Stimulated activated CD8-positive, alpha-beta memory T cell treated with anti-CD3 and anti-CD28 coated beads, Interleukin-15, amount 100 ng/mL, for 4 hours (primary cell): ENCODE data around the gene CNTNAP2.
"Not testable (repeated sequence)": the region's sequence is repeated elsewhere in the genome, so short reads cannot be mapped to it uniquely, and the experiment has no call there.

Source experiments
- DNase-seq, 2 donors: peaks; one replicate each; pipeline ENCODE4 v3.0.0-alpha.2; 2020; ENCODE audit warnings: low read depth in 2 of 2

CNTNAP2 gene

GRCh38 chr7:147563669-147564068 lies 1447.1 kb downstream of the CNTNAP2 start:
- DNase-seq = no peak

DNA sequence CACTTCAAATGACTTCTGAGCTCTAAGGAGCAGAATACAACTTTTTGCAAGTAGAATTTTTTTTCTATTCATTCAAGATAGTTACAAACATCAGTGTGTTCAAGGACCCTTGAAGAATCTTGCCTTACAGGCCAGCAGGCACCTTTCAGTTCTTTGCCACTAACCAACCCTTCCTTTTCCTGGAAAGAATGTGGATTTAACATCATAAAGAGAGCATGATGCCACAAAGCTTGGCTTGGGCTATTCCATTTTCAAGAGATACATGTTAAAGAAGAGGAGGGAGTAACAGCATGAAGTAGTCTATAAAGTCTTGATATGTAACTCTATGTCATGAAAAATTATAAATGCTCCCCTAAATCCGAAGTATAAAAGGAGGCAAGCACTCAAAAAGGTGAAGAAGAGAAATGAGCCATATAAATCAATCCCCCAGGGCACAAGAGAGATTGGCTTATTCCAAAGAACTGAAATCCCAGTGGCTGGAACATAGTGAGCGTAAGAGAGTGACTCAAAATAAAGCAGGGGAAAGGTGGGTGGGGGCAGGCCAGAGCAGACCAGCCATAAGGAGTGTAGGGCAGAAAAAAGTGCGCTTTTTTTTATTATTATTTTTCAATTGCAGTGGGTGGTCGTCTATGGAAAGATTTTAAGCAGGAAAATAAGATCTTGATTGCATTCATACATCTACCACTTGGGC lies 1448.3 kb downstream of the CNTNAP2 start:
- DNase-seq = no peak

DNA sequence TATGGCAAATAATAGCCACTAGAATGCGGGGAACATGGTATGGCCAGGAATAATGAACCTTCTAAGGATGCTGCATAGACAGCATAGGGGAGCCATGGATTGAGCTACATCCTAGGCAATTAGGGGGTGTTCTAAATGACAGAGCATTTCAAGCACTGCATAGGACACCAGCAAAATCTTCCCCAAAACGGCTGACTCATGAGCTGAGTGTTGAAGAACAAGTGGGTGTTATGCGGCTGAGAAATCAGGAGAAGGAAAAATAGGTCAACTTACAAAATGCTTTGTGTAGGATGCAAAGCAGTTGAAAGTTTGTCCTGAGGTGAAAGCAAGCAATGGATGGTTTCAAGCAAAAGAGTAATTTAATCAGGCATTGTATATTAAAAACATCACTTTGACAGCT lies 1450.4 kb downstream of the CNTNAP2 start:
- no peak for DNase-seq

- DNase-seq = no peak
Observed at GRCh38 chr7:147569116-147569913, 1452.7 kb downstream of the CNTNAP2 start.

GRCh38 chr7:147570390-147570789 lies 1453.8 kb downstream of the CNTNAP2 start:
- no peak for DNase-seq

- DNase-seq = no peak
Observed at GRCh38 chr7:147571436-147572185, 1455.0 kb downstream of the CNTNAP2 start.

GRCh38 chr7:147578196-147578595 lies 1461.6 kb downstream of the CNTNAP2 start:
- no peak for DNase-seq

GRCh38 chr7:147579148-147579547 lies 1462.5 kb downstream of the CNTNAP2 start:
- DNase-seq = no peak

DNA sequence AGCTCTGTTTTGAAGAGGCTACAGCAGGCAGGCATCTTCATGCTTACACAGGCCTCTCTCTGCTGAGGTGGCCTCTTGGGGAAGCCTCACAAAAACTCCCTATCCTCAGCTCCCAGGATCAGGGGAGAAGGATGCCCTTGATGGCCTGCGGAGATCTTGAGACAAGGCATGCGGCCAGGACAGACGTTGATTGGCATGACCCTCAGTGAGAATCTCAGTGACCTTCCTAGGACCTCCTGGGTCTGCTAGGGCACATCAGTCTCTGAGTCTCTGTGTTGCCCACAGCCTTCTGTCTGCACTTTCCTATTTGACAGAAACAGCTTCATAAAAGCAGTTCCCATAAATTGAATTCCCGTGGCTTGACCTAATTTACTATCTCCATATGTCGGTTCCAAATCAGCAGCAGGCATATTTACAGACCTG lies 1468.2 kb downstream of the CNTNAP2 start:
- no peak for DNase-seq

- DNase-seq = no peak
Observed at GRCh38 chr7:147586110-147586509, 1469.5 kb downstream of the CNTNAP2 start.

DNA sequence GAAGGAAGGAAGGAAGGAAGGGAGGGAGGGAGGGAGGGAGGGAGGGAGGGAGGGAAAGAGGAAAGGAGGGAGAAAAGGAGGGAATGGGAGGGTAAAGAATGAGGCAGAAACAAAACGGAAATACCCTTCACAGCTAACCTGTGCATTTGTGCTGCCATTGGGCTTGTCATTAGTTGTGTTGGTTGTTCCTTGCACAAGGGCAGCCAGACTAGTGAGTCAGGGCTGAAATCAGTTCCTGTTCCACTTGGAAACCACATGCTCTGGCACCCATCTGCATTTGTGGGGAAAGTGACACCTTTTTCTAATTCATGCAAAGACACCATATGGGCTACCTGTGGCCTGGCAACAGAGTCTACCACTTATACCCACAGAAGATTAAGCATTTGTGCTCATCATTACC lies 1469.9 kb downstream of the CNTNAP2 start:
- DNase-seq = no peak

GRCh38 chr7:147593271-147594057 lies 1476.9 kb downstream of the CNTNAP2 start:
- no peak for DNase-seq

- no peak for DNase-seq
Observed at GRCh38 chr7:147595042-147595441, 1478.4 kb downstream of the CNTNAP2 start.

DNA sequence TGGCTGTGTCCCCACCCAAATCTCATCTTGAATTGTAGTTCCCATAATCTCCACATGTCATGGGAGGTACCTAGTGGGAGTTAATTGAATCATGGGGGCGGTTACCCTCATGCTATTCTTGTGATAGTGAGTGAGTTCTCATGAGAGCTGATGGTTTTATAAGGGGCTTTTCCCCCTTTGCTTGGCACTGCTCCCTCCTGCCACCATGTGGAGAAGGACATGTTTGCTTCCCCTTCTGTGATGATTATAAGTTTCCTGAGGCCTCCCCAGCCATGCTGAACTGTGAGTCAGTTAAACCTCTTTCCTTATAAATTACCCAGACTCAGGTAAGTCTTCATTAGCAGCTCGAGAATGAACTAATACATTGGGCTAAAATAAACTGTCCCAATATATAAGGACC lies 1482.1 kb downstream of the CNTNAP2 start:
- DNase-seq = not testable (repeated sequence)

DNA sequence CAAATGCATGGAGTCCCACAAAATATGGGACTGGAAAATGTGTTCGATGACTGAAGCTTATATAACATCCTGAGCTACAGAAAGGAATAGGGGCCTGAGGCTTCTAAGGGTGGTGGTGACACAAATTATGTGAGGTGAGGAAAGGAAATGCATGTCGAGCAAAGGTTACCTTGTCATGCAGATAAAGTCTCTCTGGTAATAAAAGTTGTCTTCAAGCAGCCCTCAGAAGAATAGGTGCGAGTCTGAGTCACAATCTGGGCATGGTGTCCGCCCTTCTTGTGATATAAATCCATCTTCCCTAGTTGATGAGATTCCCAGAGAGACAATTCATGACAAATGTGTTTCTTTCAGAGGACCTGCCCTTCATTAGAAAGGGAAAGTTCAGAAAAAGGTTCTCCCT lies 1488.7 kb downstream of the CNTNAP2 start:
- no peak for DNase-seq

GRCh38 chr7:147607157-147607800 lies 1490.7 kb downstream of the CNTNAP2 start:
- no peak for DNase-seq

DNA sequence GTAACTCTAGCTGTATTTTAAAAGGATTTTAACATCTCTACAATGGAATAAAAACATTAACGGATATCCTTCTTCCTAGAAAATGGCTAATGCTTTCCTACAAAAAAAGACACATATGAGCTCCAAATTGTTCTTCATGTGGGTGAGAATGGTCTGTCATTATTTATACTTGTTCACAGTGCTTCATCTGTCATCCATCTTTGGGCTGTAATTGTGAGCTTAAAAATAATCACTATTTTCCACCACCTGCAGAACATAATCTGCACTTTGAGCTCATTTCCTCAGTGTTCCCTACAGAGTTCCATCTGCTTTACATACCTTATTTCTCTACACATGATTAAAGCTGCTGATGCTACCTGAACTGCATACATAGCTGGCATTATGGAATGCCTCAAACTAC lies 1494.8 kb downstream of the CNTNAP2 start:
- DNase-seq = no peak

- no peak for DNase-seq
Observed at GRCh38 chr7:147635288-147635687, 1518.7 kb downstream of the CNTNAP2 start.

GRCh38 chr7:147636553-147636952 lies 1520.0 kb downstream of the CNTNAP2 start:
- no peak for DNase-seq

DNA sequence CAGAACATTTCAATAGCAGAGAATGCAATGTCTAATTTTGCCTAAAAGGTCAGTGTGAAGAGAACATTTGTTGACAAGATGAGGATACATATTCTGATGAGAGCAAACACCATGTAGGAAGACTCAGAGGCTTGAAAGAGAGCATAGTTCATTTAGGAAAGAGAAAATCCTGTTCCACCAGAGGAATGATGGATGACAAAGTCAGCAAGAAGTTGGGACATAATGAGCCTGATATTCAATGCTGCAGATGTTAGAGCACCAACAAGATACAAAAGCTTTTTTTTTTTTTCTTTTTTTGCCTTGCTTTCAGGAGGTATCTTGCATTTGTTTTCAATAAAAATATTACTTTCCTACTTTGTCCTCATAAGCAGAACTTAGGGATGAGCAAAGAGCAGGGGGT lies 1522.0 kb downstream of the CNTNAP2 start:
- no peak for DNase-seq

DNA sequence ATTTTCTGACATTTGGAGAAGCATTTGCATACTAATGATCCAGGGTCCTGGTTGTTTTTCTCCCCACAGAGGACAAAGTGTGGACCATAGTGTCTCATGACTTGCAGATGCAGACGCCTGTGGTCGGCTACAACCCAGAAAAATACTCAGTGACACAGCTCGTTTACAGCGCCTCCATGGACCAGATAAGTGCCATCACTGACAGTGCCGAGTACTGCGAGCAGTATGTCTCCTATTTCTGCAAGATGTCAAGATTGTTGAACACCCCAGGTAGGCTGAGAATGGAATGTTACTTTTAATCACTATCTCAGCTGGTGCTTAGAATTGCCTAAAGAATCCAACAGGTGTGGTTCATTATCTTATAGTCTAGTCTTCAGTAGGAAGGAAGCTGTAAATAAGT lies 1522.4 kb downstream of the CNTNAP2 start:
- no peak for DNase-seq
